ENCODE data around the gene CLDND1. TPM values are rescaled to one million over a fixed set of nuclear protein-coding genes. Genes with fewer than 3 reads are reported as not detected.

The CLDND1 gene
- total RNA-seq, 1 donor from 2014 or later, result 328 TPM

DNA sequence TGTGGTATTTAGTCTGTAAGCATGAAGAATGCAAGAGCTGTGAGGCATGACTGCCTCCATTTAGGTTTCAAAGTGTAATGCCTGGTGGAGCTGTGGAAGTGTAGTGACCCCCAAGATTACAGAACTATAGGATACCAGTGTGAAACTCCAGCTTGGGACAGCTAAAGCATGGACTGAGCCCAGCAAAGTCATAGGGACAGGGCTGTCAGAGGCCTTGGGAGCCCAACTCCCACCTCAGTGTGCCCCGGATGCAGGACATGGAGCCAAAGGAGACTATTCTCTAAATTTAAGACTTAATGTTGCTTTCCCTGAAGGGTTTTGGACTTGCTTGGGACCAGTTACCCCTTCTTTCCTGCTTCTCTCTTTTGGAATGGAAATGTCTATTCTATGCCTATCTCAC is 19.9 kb upstream of the CLDND1 start:
- peak overlapping the region; percentile 46 for H3K27ac Mint-ChIP-seq
- peaks cover 68% of the 10 kb centered on the region for H3K4me1 Mint-ChIP-seq (ENCODE audit: low read depth)
- H3K4me3 Mint-ChIP-seq, result no peak overlapping the region
- H3K36me3 Mint-ChIP-seq (ENCODE audit: low read depth), result peaks cover 12% of the 10 kb centered on the region
- no peak for DNase-seq (ENCODE audit: low spot score)
- H3K9me3 Mint-ChIP-seq, result peaks cover 11% of the 10 kb centered on the region
- intact Hi-C loops (cut with micrococcal nuclease), result no loop called here
- no peaks in the 10 kb centered on the region for H3K27me3 Mint-ChIP-seq (ENCODE audit: insufficient read depth)

DNA sequence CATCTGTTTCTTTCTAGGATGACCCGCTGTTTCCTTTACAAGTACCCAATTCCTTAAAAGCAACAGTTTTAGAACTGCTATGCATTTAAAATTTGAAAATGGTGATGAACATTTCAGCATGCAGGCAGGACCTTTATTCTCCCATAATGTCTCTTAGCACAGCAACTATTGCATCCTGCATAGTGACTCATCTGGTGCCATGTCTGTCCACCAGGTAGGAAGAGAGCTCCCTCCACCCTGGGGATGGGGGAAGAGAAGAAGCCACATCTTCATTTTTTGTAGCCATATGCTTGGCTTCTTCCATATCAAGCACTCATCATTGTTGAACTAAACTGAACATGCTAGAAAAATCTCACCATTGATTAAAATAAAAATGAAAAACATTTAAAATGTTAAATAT is 19.0 kb upstream of the CLDND1 start:
- Mint-ChIP-seq H3K36me3 (ENCODE audit: low read depth) (peaks cover 12% of the 10 kb centered on the region), H3K9me3 (peaks cover 11% of the 10 kb centered on the region), H3K27me3 (ENCODE audit: insufficient read depth) (no peaks in the 10 kb centered on the region), H3K4me3 (peak overlapping the region; percentile 56), H3K27ac (peak overlapping the region; percentile 80), H3K4me1 (ENCODE audit: low read depth) (peaks cover 74% of the 10 kb centered on the region)
- DNase-seq (ENCODE audit: low spot score), result no peak
- intact Hi-C loops (cut with micrococcal nuclease), result no loop called here

DNA sequence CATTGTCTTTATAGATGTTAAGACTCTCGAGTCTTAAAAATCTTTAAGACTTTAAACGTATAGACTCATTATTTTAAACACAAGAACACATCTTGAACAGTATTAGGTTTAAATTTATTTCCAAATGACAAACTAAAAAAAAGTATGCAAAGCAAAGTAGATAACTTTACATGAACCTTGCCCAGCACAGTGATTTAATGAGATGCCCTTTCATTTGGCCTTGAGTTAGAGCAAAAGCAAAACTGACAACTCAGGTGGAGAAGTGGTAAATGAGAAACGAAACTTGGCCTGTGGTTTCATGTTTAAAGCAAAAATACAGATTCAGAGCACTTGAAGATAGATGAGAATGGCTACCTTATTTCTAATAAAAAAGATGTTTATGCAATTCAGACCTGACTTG is 17.6 kb upstream of the CLDND1 start:
- Mint-ChIP-seq H3K4me1 (ENCODE audit: low read depth) (peaks cover 75% of the 10 kb centered on the region), H3K9me3 (peaks cover 11% of the 10 kb centered on the region), H3K4me3 (peak overlapping the region; percentile 41), H3K27me3 (ENCODE audit: insufficient read depth) (no peaks in the 10 kb centered on the region), H3K36me3 (ENCODE audit: low read depth) (peaks cover 11% of the 10 kb centered on the region), H3K27ac (peak overlapping the region; percentile 76)
- no peak for DNase-seq (ENCODE audit: low spot score)
- intact Hi-C loops (cut with micrococcal nuclease), result loop anchor here (1.0 kb wide), 2 partner anchors 16 to 25 kb away; no protein-coding TSS in a partner anchor

GRCh38 chr3:98536456-98537017 is 13.8 kb upstream of the CLDND1 start:
- peaks cover 66% of the 10 kb centered on the region for H3K4me1 Mint-ChIP-seq (ENCODE audit: low read depth)
- H3K9me3 Mint-ChIP-seq, result peaks cover under 1% of the 10 kb centered on the region
- H3K4me3 Mint-ChIP-seq, result peak overlapping the region; percentile 70
- peaks cover 21% of the 10 kb centered on the region for H3K36me3 Mint-ChIP-seq (ENCODE audit: low read depth)
- DNase-seq (ENCODE audit: low spot score), result no peak
- peak overlapping the region; percentile 73 for H3K27ac Mint-ChIP-seq
- no peaks in the 10 kb centered on the region for H3K27me3 Mint-ChIP-seq (ENCODE audit: insufficient read depth)
- intact Hi-C loops (cut with micrococcal nuclease), result loop anchor here (1.0 to 2.0 kb wide), 4 partner anchors 14 to 498 kb away; partner anchors contain the start of gene CLDND1

DNA sequence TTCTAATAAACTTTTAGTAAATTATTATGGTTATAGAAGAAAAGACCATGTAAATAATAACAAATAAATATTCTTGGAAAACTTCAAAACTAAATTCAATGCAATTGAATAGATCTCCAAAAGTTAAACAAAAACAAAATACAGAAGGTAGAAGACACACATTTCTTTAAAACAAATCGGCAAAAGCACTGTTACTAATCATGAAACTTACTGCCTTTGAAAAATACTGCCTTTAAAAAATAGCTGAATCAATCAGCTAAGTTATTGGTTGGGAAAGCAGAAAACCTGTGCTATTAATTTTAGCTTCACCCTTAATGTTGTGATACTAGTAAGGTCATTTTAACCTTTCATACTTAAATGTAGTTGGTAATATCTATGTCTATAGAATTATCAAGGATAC is 12.0 kb upstream of the CLDND1 start:
- Mint-ChIP-seq H3K4me1 (ENCODE audit: low read depth) (peaks cover 69% of the 10 kb centered on the region), H3K36me3 (ENCODE audit: low read depth) (peaks cover 30% of the 10 kb centered on the region), H3K27ac (no peak overlapping the region), H3K9me3 (no peaks in the 10 kb centered on the region), H3K27me3 (ENCODE audit: insufficient read depth) (no peaks in the 10 kb centered on the region), H3K4me3 (peak overlapping the region; percentile 33)
- no peak for DNase-seq (ENCODE audit: low spot score)
- intact Hi-C loops (cut with micrococcal nuclease), result no loop called here

DNA sequence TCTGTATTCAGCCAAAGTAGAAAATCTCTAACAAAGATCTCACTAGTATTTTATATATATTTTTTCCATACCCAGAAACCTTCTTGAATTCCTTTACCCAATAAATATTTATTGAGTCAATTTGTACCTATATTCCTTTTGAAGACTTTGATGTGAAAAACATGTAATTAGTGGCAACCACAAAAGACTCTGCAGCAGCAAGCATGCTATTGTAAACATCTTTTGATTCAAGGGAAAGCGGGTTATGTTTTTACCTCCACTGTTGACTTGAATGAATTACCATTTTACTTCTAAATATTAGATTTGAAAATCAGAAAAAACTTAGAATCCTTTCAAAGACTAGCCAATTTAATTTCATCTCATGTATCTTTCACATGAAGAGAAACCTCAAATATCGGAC is 11.5 kb upstream of the CLDND1 start:
- peak overlapping the region; percentile 7 for H3K27ac Mint-ChIP-seq
- H3K36me3 Mint-ChIP-seq (ENCODE audit: low read depth), result peaks cover 30% of the 10 kb centered on the region
- H3K4me1 Mint-ChIP-seq (ENCODE audit: low read depth), result peaks cover 68% of the 10 kb centered on the region
- peak overlapping the region; percentile 80 for H3K4me3 Mint-ChIP-seq
- no peak for DNase-seq (ENCODE audit: low spot score)
- no peaks in the 10 kb centered on the region for H3K27me3 Mint-ChIP-seq (ENCODE audit: insufficient read depth)
- H3K9me3 Mint-ChIP-seq, result no peaks in the 10 kb centered on the region
- intact Hi-C loops (cut with micrococcal nuclease), result no loop called here

- peak overlapping the region; percentile 66 for H3K27ac Mint-ChIP-seq
- H3K27me3 Mint-ChIP-seq (ENCODE audit: insufficient read depth), result no peaks in the 10 kb centered on the region
- H3K4me3 Mint-ChIP-seq, result peak overlapping the region; percentile 80
- H3K36me3 Mint-ChIP-seq (ENCODE audit: low read depth), result peaks cover 31% of the 10 kb centered on the region
- DNase-seq (ENCODE audit: low spot score), result no peak
- intact Hi-C loops (cut with micrococcal nuclease), result no loop called here
- H3K9me3 Mint-ChIP-seq, result no peaks in the 10 kb centered on the region
- H3K4me1 Mint-ChIP-seq (ENCODE audit: low read depth), result peaks cover 67% of the 10 kb centered on the region
These were observed 10.2 kb upstream of the CLDND1 start for GRCh38 chr3:98532709-98533571.

- Mint-ChIP-seq H3K4me3 (peak overlapping the region; percentile 80), H3K36me3 (ENCODE audit: low read depth) (peaks cover 31% of the 10 kb centered on the region), H3K27ac (peak overlapping the region; percentile 60), H3K27me3 (ENCODE audit: insufficient read depth) (no peaks in the 10 kb centered on the region), H3K9me3 (no peaks in the 10 kb centered on the region), H3K4me1 (ENCODE audit: low read depth) (peaks cover 73% of the 10 kb centered on the region)
- intact Hi-C loops (cut with micrococcal nuclease), result no loop called here
- DNase-seq (ENCODE audit: low spot score), result no peak
These were observed 9.6 kb upstream of the CLDND1 start for GRCh38 chr3:98532275-98532637.

DNA sequence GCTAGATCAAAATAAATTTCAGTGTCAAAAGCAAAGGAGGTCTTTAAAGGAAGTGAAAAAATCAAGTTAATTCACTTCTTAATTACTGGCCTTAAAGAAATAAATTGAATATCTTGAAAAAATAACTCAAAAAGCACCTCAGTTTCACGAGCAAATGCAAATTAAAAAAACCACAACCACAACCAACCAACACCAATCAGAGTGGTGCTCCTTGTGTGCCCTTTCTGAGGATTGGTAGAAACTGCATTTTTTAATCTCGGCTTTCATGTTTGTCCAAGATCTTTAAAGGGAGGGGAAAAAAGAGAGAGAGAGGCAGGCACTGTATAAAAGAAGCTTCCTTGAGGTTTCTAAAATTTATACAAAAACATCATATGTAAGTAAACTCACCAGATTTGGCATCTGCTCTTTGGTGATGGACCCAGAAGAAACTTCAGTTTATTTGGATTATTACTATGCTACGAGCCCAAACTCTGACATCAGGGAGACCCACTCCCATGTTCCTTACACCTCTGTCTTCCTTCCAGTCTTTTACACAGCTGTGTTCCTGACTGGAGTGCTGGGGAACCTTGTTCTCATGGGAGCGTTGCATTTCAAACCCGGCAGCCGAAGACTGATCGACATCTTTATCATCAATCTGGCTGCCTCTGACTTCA is 9.0 kb upstream of the CLDND1 start, which contains the start of gene GPR15:
Gene GPR15 (plus strand): TSS at position 357 of the 653 bp plus-strand sequence. CDS start 56 bp downstream, at position 413.
- Mint-ChIP-seq H3K9me3 (no peaks in the 10 kb centered on the region), H3K36me3 (ENCODE audit: low read depth) (peaks cover 31% of the 10 kb centered on the region), H3K4me3 (peak within 1 kb of the TSS; percentile 80), H3K4me1 (ENCODE audit: low read depth) (peaks cover 71% of the 10 kb centered on the region), H3K27ac (peak within 1 kb of the TSS; percentile 60), H3K27me3 (ENCODE audit: insufficient read depth) (no peaks in the 10 kb centered on the region)
- no peak for DNase-seq (ENCODE audit: low spot score)
- intact Hi-C loops (cut with micrococcal nuclease), result no loop called here

- intact Hi-C loops (cut with micrococcal nuclease), result no loop called here
- Mint-ChIP-seq H3K4me1 (ENCODE audit: low read depth) (peaks cover 65% of the 10 kb centered on the region), H3K27me3 (ENCODE audit: insufficient read depth) (no peaks in the 10 kb centered on the region)
These were observed 8.0 kb upstream of the CLDND1 start for GRCh38 chr3:98530676-98531075.

DNA sequence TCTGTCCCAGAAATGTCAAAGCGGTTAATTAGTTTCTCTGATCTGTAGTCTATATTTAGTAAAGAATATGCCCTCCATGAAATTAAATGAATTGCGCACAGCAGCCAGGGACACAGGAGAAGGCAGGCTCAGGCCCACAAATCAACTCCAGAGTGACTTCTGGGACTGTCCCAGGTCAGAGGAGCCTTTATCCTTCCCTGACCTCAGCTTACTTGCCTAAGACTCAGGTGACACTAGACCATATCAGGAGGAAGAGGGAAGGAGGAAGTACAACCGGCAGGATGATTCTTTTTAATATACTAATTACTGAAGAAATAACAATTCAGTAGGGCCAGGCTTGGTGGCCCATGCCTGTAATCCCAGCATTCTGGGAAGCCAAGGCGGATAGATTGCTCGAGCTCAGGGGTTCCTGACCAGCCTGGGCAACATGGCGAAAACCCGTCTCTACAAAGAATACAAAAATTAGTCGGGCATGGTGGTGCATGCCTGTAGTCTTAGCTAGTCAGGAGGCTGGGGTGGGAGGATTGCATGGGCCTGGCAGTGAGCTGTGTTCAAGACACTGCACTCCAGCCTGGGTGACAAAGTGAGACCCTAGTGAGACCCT is 7.3 kb upstream of the CLDND1 start:
- Mint-ChIP-seq H3K9me3 (no peaks in the 10 kb centered on the region), H3K27ac (peak overlapping the region; percentile 6), H3K27me3 (ENCODE audit: insufficient read depth) (no peaks in the 10 kb centered on the region), H3K4me1 (ENCODE audit: low read depth) (peaks cover 72% of the 10 kb centered on the region), H3K36me3 (ENCODE audit: low read depth) (peaks cover 33% of the 10 kb centered on the region), H3K4me3 (peak overlapping the region; percentile 60)
- no peak for DNase-seq (ENCODE audit: low spot score)
- intact Hi-C loops (cut with micrococcal nuclease), result loop anchor here (10.0 kb wide), 1 partner anchor 705 kb away; the partner anchor contains the start of gene CRYBG3

More at GRCh38 chr3:98530676-98531075, 8.0 kb upstream of the CLDND1 start:
- peaks cover 33% of the 10 kb centered on the region for H3K36me3 Mint-ChIP-seq (ENCODE audit: low read depth)
- H3K4me3 Mint-ChIP-seq, result peak overlapping the region; percentile 57
- no peaks in the 10 kb centered on the region for H3K9me3 Mint-ChIP-seq
- no peak for DNase-seq (ENCODE audit: low spot score)
- no peak overlapping the region for H3K27ac Mint-ChIP-seq

GRCh38 chr3:98528474-98529346 is 6.0 kb upstream of the CLDND1 start:
- no peak for DNase-seq (ENCODE audit: low spot score)
- Mint-ChIP-seq H3K36me3 (ENCODE audit: low read depth) (peaks cover 37% of the 10 kb centered on the region), H3K9me3 (no peaks in the 10 kb centered on the region), H3K4me1 (ENCODE audit: low read depth) (peaks cover 84% of the 10 kb centered on the region), H3K27me3 (ENCODE audit: insufficient read depth) (no peaks in the 10 kb centered on the region), H3K4me3 (peak overlapping the region; percentile 5), H3K27ac (peak overlapping the region; percentile 27)
- intact Hi-C loops (cut with micrococcal nuclease), result loop anchor here (10.0 kb wide), 1 partner anchor 704 kb away; the partner anchor contains the start of gene CRYBG3
